Stimulated activated CD4-positive, alpha-beta T cell treated with anti-CD3 and anti-CD28 coated beads, TNF-alpha, amount 100 ng/mL, for 4 hours (primary cell): ENCODE measurements around the gene ZNF573.

ENCODE experiments used
- DNase-seq, 3 experiments: peaks; one replicate each; pipeline ENCODE4 v3.0.0-alpha.2; 2020; ENCODE audit warnings: low read depth in 3 of 3

The ZNF573 gene

GRCh38 chr19:37695144-37695899 lies 84.1 kb downstream of the ZNF573 start:
- DNase-seq, result no peak

- DNase-seq, result no peak
These were observed 86.3 kb downstream of the ZNF573 start for GRCh38 chr19:37692956-37693620.

- peak; percentile 52 to 75 (median 61) for DNase-seq
These were observed 87.4 kb downstream of the ZNF573 start for GRCh38 chr19:37691881-37692504.
